ENCODE results near the gene FAM185A.
"Not testable (repeated sequence)": the region's sequence is repeated elsewhere in the genome, so short reads cannot be mapped to it uniquely, and the experiment has no call there.

DNA sequence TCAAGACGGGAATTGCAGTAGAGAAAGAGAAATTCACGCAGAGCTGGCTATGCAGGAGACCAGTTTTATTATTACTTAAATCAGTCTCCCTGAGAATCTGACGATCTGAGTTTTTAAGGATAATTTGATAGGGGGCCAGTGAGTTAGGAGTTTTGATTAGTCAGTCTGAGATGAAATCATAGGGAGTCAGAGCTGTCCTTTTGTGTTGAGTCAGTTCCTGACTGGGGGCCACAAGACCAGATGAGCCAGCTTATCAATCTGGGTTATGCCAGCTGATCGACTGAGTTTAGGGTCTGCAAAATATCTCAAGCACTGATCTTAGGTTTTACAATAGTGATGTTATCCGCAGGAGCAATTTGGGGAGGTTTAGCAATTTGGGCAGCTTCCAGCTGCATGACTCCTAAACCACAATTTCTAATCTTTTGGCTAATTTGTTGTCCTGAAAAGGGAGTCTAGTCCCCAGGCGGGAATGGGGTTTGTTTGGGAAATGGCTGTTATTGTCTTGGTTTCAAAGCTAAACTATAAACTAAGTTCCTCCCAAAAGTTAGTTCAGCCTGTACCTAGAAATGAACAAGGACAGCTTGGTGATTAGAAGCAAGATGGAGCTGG is 47.3 kb downstream of the FAM185A start:
- not testable (repeated sequence) for TF ChIP-seq CTCF (IDR thresholded peaks at IDR 0.05; ENCODE audit: borderline replicate concordance, extremely low read depth, low read length, poor library complexity, severe bottlenecking); EZH2 (IDR thresholded peaks at IDR 0.05; ENCODE audit: borderline replicate concordance, low read depth, low read length, severe bottlenecking)

Measured in DND-41 (cell line).